HCT116 (cell line): ENCODE measurements around the gene LOXHD1. TPM values are rescaled to one million over a fixed set of nuclear protein-coding genes. Genes with fewer than 3 reads are reported as not detected.

Source experiments
- ATAC-seq: fragments of 200-7000 bp; cut with Tn5 transposase; 2 replicates; pipeline ENCODE4 v1.9.1; 2020; ENCODE audit warnings: mild to moderate bottlenecking, moderate library complexity
- BruUV-seq: library from RNA; stranded (reverse); fragments of 400-500 nt; replicated peaks from 2 replicates; lab custom pipeline; 2021; lab: Mats Ljungman, UMichigan
- CTCF ChIA-PET: fragments of 300-600 bp; sonication (Branson Sonifier 250); formaldehyde crosslinking; loops from one replicate; lab custom pipeline; 2021; ENCODE audit warnings: antibody characterized with exemption; lab: Charles Lee
- POLR2A ChIA-PET: fragments of 300-600, 350-600 bp; sonication (Branson Sonifier 250); formaldehyde crosslinking; loops from one replicate; lab custom pipeline; 2021; ENCODE audit warnings: antibody characterized with exemption; lab: Charles Lee
- RAD21 ChIA-PET, 2 experiments: fragments of 300-600 bp; sonication (Branson Sonifier 250); formaldehyde crosslinking; loops; one replicate each; lab custom pipeline; 2023; ENCODE audit warnings: low total read pairs in 2 of 2; ENCODE audit not compliant: uncharacterized antibody in 2 of 2, unreplicated experiment in 2 of 2, low non-redundant PET in 1 of 2; lab: Charles Lee
- DNase-seq: peaks from one replicate; pipeline ENCODE4 v3.0.0-alpha.2; 2010; ENCODE audit warnings: low read depth, low spot score
- H2AFZ ChIP-seq: fragments of 200-600 bp; shearing (Covaris generic), sonication (generic); 2 replicates; pipeline ENCODE4 v1.6.1; 2017; ENCODE audit warnings: low read depth, mixed run types, mixed read lengths, antibody characterized with exemption, low read length; ENCODE audit not compliant: poor library complexity, severe bottlenecking
- H3K27ac ChIP-seq: 2 replicates; pipeline ENCODE4 v1.5.1; 2012; ENCODE audit warnings: low read depth, low read length
- H3K27me3 ChIP-seq: fragments of 200-600 bp; sonication (generic); 2 replicates; pipeline ENCODE4 v1.6.1; 2016; ENCODE audit warnings: mixed run types, low read length, mixed read lengths; ENCODE audit not compliant: insufficient read depth
- H3K36me3 ChIP-seq, 2 experiments: fragments of 200-500 bp in 1 of 2; fragments of 200-600 bp in 1 of 2; sonication (Bioruptor generic) in 1 of 2; sonication (generic) in 1 of 2; 2 replicates each; pipeline versions ENCODE4 v1.5.1 to v1.6.1; 2014 to 2016; ENCODE audit warnings: low read length in 2 of 2, inconsistent platforms in 1 of 2, mixed read lengths in 1 of 2, mixed run types in 1 of 2; ENCODE audit not compliant: insufficient read depth in 2 of 2, control insufficient read depth in 1 of 2
- H3K4me1 ChIP-seq, 2 experiments: fragments of 200-600 bp in 1 of 2; sonication (generic) in 1 of 2; 2 replicates each; pipeline versions ENCODE4 v1.5.1 to v1.6.1; 2012 to 2017; ENCODE audit warnings: low read length in 2 of 2, inconsistent platforms in 1 of 2, mild to moderate bottlenecking in 1 of 2, mixed read lengths in 1 of 2, mixed run types in 1 of 2, moderate library complexity in 1 of 2; ENCODE audit not compliant: insufficient read depth in 2 of 2, control insufficient read depth in 1 of 2
- H3K4me2 ChIP-seq: fragments of 200-600 bp; sonication (generic); 2 replicates; pipeline ENCODE4 v1.6.1; 2017; ENCODE audit warnings: mixed run types, low read length, mixed read lengths
- H3K4me3 ChIP-seq, 2 experiments: fragments of 200-600 bp in 1 of 2; sonication (generic) in 1 of 2; replicated peaks in 1 of 2; 2 replicates each; pipeline ENCODE4 v1.5.1; 2011 to 2016; ENCODE audit warnings: low read length in 2 of 2, control low read depth in 1 of 2, low read depth in 1 of 2, mild to moderate bottlenecking in 1 of 2, mixed read lengths in 1 of 2, mixed run types in 1 of 2
- H3K79me2 ChIP-seq: fragments of 200-600 bp; sonication (generic); 2 replicates; pipeline ENCODE4 v1.6.1; 2017; ENCODE audit warnings: mild to moderate bottlenecking, mixed run types, low read length, moderate library complexity, mixed read lengths; ENCODE audit not compliant: insufficient read depth
- H3K9ac ChIP-seq: fragments of 200-600 bp; sonication (generic); 2 replicates; pipeline ENCODE4 v1.6.1; 2016; ENCODE audit warnings: low read length, mixed read lengths
- H3K9me2 ChIP-seq: fragments of 200-600 bp; sonication (generic), shearing (Covaris generic); 2 replicates; pipeline ENCODE4 v1.6.1; 2017; ENCODE audit warnings: mixed run types, mild to moderate bottlenecking, moderate library complexity; ENCODE audit not compliant: insufficient read depth
- H3K9me3 ChIP-seq, 2 experiments: fragments of 200-500 bp in 1 of 2; fragments of 200-600 bp in 1 of 2; sonication (Bioruptor generic) in 1 of 2; sonication (generic) in 1 of 2; 2 replicates each; pipeline ENCODE4 v1.6.1; 2014 to 2017; ENCODE audit warnings: low read length in 2 of 2, mixed read lengths in 2 of 2, inconsistent platforms in 1 of 2, low read depth in 1 of 2, mild to moderate bottlenecking in 1 of 2, mixed run types in 1 of 2, moderate library complexity in 1 of 2; ENCODE audit not compliant: control insufficient read depth in 1 of 2, insufficient read depth in 1 of 2
- H4K20me1 ChIP-seq: fragments of 200-600 bp; sonication (generic), shearing (Covaris generic); 2 replicates; pipeline ENCODE4 v1.6.1; 2017; ENCODE audit warnings: mixed run types, mild to moderate bottlenecking, moderate library complexity; ENCODE audit not compliant: insufficient read depth
- ATF3 ChIP-seq: IDR thresholded peaks from 2 replicates; pipeline ENCODE4 v1.6.1; 2012
- CBX3 ChIP-seq: IDR thresholded peaks from 2 replicates; pipeline ENCODE4 v1.6.1; 2012; ENCODE audit warnings: low read depth
- CEBPB ChIP-seq: IDR thresholded peaks from 2 replicates; pipeline ENCODE4 v1.6.1; 2012; ENCODE audit warnings: low read depth
- CTCF ChIP-seq, 3 experiments: fragments of 200-600 bp in 1 of 3; sonication (generic) in 1 of 3; IDR thresholded peaks in 2 of 3; conservative IDR thresholded peaks in 1 of 3; 2 replicates each; pipeline ENCODE4 v1.5.1; 2012 to 2017; ENCODE audit warnings: low read depth in 2 of 3, low read length in 2 of 3, antibody characterized with exemption in 1 of 3, borderline replicate concordance in 1 of 3, control low read depth in 1 of 3, mild to moderate bottlenecking in 1 of 3, mixed read lengths in 1 of 3, mixed run types in 1 of 3, moderate library complexity in 1 of 3; ENCODE audit not compliant: insufficient read depth in 1 of 3
- EGR1 ChIP-seq: IDR thresholded peaks from 2 replicates; pipeline ENCODE4 v1.6.1; 2012; ENCODE audit warnings: low read depth
- EZH2 ChIP-seq: fragments of 200-600 bp; sonication (generic); IDR thresholded peaks from 2 replicates; pipeline ENCODE4 v1.6.1; 2017; ENCODE audit warnings: antibody characterized with exemption, mixed run types
- EZH2phosphoT487 ChIP-seq: fragments of 200-600 bp; IDR thresholded peaks from 2 replicates; pipeline ENCODE4 v1.6.1; 2018; ENCODE audit warnings: antibody characterized with exemption, borderline replicate concordance
- FOSL1 ChIP-seq: IDR thresholded peaks from 2 replicates; pipeline ENCODE4 v1.6.1; 2012; ENCODE audit warnings: low read depth
- JUND ChIP-seq: IDR thresholded peaks from 2 replicates; pipeline ENCODE4 v1.6.1; 2012
- POLR2A ChIP-seq: IDR thresholded peaks from 2 replicates; pipeline ENCODE4 v1.7.0; 2011; ENCODE audit warnings: borderline replicate concordance; ENCODE audit not compliant: insufficient read depth, insufficient read length; ENCODE audit errors: extremely low read depth
- REST ChIP-seq: IDR thresholded peaks from 2 replicates; pipeline ENCODE4 v1.6.1; 2012; ENCODE audit warnings: low read depth
- SIN3A ChIP-seq: IDR thresholded peaks from 2 replicates; pipeline ENCODE4 v1.6.1; 2012; ENCODE audit warnings: low read depth
- SP1 ChIP-seq: IDR thresholded peaks from 2 replicates; pipeline ENCODE4 v1.6.1; 2012; ENCODE audit warnings: low read depth
- YY1 ChIP-seq: IDR thresholded peaks from 2 replicates; pipeline ENCODE4 v1.6.1; 2011; ENCODE audit warnings: low read length, low read depth, moderate library complexity, mild to moderate bottlenecking; ENCODE audit not compliant: insufficient replicate concordance; ENCODE audit errors: extremely low read depth
- ZBTB33 ChIP-seq: IDR thresholded peaks from 2 replicates; pipeline ENCODE4 v1.6.1; 2011; ENCODE audit warnings: mild to moderate bottlenecking, low read length, moderate library complexity; ENCODE audit not compliant: insufficient replicate concordance; ENCODE audit errors: extremely low read depth
- ZNF274 ChIP-seq: fragments of 200-500 bp; sonication (Bioruptor generic); IDR thresholded peaks from 2 replicates; pipeline ENCODE4 v1.6.1; 2014; ENCODE audit warnings: mild to moderate bottlenecking, low read depth, low read length, inconsistent platforms
- intact Hi-C: fragments of 100-400 bp; cut with micrococcal nuclease; formaldehyde crosslinking; loops from 2 replicates; pipeline ENCODE4 v1.10.0; 2022
- total RNA-seq: library from RNA; stranded (reverse); gene quantifications from one replicate; pipeline ENCODE4 v1.2.1, GENCODE V29; 2021; ENCODE audit not compliant: unreplicated experiment

Gene LOXHD1
- total RNA-seq, 1 experiment from 2014 or later: not detected

- TF ChIP-seq ZBTB33 (no peak), SIN3A (no peak), CEBPB (no peak), ZNF274 (no peak), CTCF (IDR thresholded peaks at IDR 0.05 in 2 of 3, conservative IDR thresholded peaks at IDR 0.05 in 1 of 3; ENCODE audit: borderline replicate concordance in 1 of 3, insufficient read depth in 1 of 3, low read depth in 2 of 3, low read length in 2 of 3) (no peak), POLR2A (no peak), EZH2phosphoT487 (no peak), CBX3 (no peak), FOSL1 (no peak), ATF3 (no peak), REST (no peak), YY1 (no peak), EGR1 (no peak), EZH2 (no peak), SP1 (no peak), JUND (no peak)
- H2AFZ ChIP-seq: no peak overlapping the region
- ATAC-seq (no peak), DNase-seq (no peak)
- BruUV-seq: no TSS peak
- ChIA-PET POLR2A (no interaction called here), RAD21 (no interaction called here), CTCF (no interaction called here)
- H3K27me3 ChIP-seq: no peaks in the 10 kb centered on the region
- H3K4me2 ChIP-seq: no peak overlapping the region
- no peaks in the 10 kb centered on the region for H3K36me3 ChIP-seq
- no peaks in the 10 kb centered on the region for H3K9me3 ChIP-seq
- no peaks in the 10 kb centered on the region for H3K9me2 ChIP-seq
- H3K4me1 ChIP-seq: peaks cover 0 to 3% of the 10 kb centered on the region in 2 experiments; a peak in 1 of 4 replicates
- no peaks in the 10 kb centered on the region for H3K79me2 ChIP-seq
- intact Hi-C loops: no loop called here
- H3K9ac ChIP-seq: no peak overlapping the region
- no peaks in the 10 kb centered on the region for H4K20me1 ChIP-seq
- no peak overlapping the region for H3K27ac ChIP-seq
- H3K4me3 ChIP-seq: no peak overlapping the region
Observed at GRCh38 chr18:46680784-46681695, 24.0 kb upstream of the LOXHD1 start.
